Colonic mucosa (tissue), 4 donors: ENCODE data around the gene FOXJ1. TPM values are rescaled to one million over a fixed set of nuclear protein-coding genes. Genes with fewer than 3 reads are reported as not detected.

Experiments
- DNase-seq: peaks from one replicate; pipeline ENCODE4 v3.0.0-alpha.2; 2020
- H3K27ac ChIP-seq: fragments of 200-600 bp; one replicate; pipeline ENCODE4 v1.8.0; 2021
- H3K27me3 ChIP-seq: fragments of 200-600 bp; one replicate; pipeline ENCODE4 v1.8.0; 2021
- H3K36me3 ChIP-seq: fragments of 200-600 bp; one replicate; pipeline ENCODE4 v1.8.0; 2021
- H3K4me1 ChIP-seq: fragments of 200-600 bp; one replicate; pipeline ENCODE4 v1.8.0; 2021; ENCODE audit warnings: mild to moderate bottlenecking
- H3K4me3 ChIP-seq: fragments of 200-600 bp; one replicate; pipeline ENCODE4 v1.8.0; 2021
- H3K9ac ChIP-seq, 2 donors: one replicate each; pipeline ENCODE4 v1.7.0; 2013; ENCODE audit warnings: control low read depth in 2 of 2, low read depth in 2 of 2, low read length in 2 of 2
- H3K9me3 ChIP-seq: fragments of 200-600 bp; one replicate; pipeline ENCODE4 v1.8.0; 2021
- CTCF ChIP-seq: fragments of 200-600 bp; IDR thresholded peaks from one replicate; pipeline ENCODE4 v1.8.0; 2022; ENCODE audit warnings: antibody characterized with exemption, mild to moderate bottlenecking
- intact Hi-C: fragments of 100-400 bp; cut with DNase I; formaldehyde crosslinking; loops from one replicate; pipeline ENCODE4 v1.14.1; 2022
- total RNA-seq, 2 donors: library from RNA; stranded (reverse); fragmentation: NEBNext Ultra II Directional in 1 of 2; extraction: Animal tissue kit (Norgen Biotek cat#: 25700) in 1 of 2; gene quantifications; one replicate each; pipeline ENCODE4 v1.2.1, GENCODE V29; 2021
- donor health status: healthy.
- donor health status: DM: no; HTN: no; CAD: no.
- donor health status: DM: no; HTN: no; CAD: no.

Gene FOXJ1
- total RNA-seq, 2 donors from 2014 or later: 1.4 to 2.5 TPM

GRCh38 chr17:76131692-76132573 lies 9.1 kb downstream of the FOXJ1 start:
- Histone ChIP-seq H3K36me3 (no peaks in the 10 kb centered on the region), H3K9ac (no peak overlapping the region), H3K27me3 (peaks cover under 1% of the 10 kb centered on the region), H3K9me3 (no peaks in the 10 kb centered on the region), H3K4me3 (no peak overlapping the region), H3K27ac (no peak overlapping the region), H3K4me1 (no peaks in the 10 kb centered on the region)
- TF ChIP-seq CTCF: no peak
- intact Hi-C loops: no loop called here
- DNase-seq: no peak

- intact Hi-C loops: no loop called here
- H3K27ac ChIP-seq: no peak overlapping the region
- no peak overlapping the region for H3K9ac ChIP-seq
- no peak for DNase-seq
- no peaks in the 10 kb centered on the region for H3K27me3 ChIP-seq
- no peaks in the 10 kb centered on the region for H3K9me3 ChIP-seq
- H3K36me3 ChIP-seq: no peaks in the 10 kb centered on the region
- no peak for TF ChIP-seq CTCF
- H3K4me3 ChIP-seq: no peak overlapping the region
- no peaks in the 10 kb centered on the region for H3K4me1 ChIP-seq
These were observed 9.9 kb downstream of the FOXJ1 start for GRCh38 chr17:76131051-76131691.

- Histone ChIP-seq H3K27ac (no peak overlapping the region), H3K36me3 (no peaks in the 10 kb centered on the region), H3K9ac (no peak overlapping the region), H3K4me1 (no peaks in the 10 kb centered on the region), H3K4me3 (no peak overlapping the region), H3K27me3 (no peaks in the 10 kb centered on the region), H3K9me3 (no peaks in the 10 kb centered on the region)
- no peak for TF ChIP-seq CTCF
- no peak for DNase-seq
- intact Hi-C loops: no loop called here
These were observed 10.6 kb downstream of the FOXJ1 start for GRCh38 chr17:76130473-76130872.

GRCh38 chr17:76125922-76126321 lies 15.1 kb downstream of the FOXJ1 start:
- H3K9ac ChIP-seq: no peak overlapping the region
- H3K36me3 ChIP-seq: no peaks in the 10 kb centered on the region
- H3K27me3 ChIP-seq: no peaks in the 10 kb centered on the region
- H3K9me3 ChIP-seq: no peaks in the 10 kb centered on the region
- H3K27ac ChIP-seq: no peak overlapping the region
- DNase-seq: no peak
- no peaks in the 10 kb centered on the region for H3K4me1 ChIP-seq
- H3K4me3 ChIP-seq: no peak overlapping the region
- no peak for TF ChIP-seq CTCF
- intact Hi-C loops: no loop called here

GRCh38 chr17:76125391-76125675 lies 15.7 kb downstream of the FOXJ1 start:
- TF ChIP-seq CTCF: no peak
- no peaks in the 10 kb centered on the region for H3K27me3 ChIP-seq

More at GRCh38 chr17:76125391-76125675, 15.7 kb downstream of the FOXJ1 start:
- DNase-seq: no peak
- Histone ChIP-seq H3K27ac (no peak overlapping the region), H3K4me1 (no peaks in the 10 kb centered on the region), H3K9me3 (no peaks in the 10 kb centered on the region), H3K9ac (no peak overlapping the region), H3K4me3 (no peak overlapping the region), H3K36me3 (no peaks in the 10 kb centered on the region)
- intact Hi-C loops: no loop called here
